NOMO-1 (cell line): ENCODE measurements around the gene UXS1.
A peak's percentile ranks its signal among the peaks of the same experiment; 100 is the strongest.

Experiments
- DNase-seq, 2 experiments: peaks; one replicate each; lab custom pipeline; 2025; ENCODE audit not compliant: unreplicated experiment in 2 of 2; lab: John Stamatoyannopoulos, UW

Gene UXS1

DNA sequence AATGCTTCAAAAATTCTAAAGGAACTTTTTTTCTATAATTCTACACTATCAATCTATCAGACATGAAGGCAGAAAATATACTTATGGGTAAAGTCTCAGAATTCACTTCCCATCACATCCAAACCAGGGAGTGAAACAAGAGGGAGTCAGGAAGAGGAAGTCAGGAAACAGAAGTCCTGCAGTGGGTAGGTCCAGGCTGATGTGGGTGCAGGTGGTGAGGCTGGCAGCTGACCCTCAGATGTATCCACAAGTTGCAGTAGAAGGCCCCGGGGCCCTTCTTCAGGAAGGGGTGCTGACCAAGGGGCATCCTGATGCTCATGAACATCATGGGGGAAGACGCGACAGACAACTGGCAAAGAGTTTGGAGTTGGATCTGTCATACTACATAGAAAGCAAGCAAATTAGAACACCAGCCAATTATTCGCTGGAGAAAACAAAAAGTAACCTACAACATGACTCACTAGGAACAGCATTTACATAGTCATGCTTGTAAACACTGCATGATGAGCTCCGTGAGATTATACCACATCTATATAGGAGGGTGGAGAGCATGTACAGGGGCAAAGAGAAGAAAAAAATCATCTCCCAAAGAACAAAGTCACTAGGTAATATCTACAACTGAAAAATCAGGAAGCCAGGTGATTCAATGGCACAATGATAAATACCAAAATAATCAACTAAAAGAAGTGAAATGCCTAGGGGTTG, 4.2 kb downstream of the UXS1 start:
- no peak for DNase-seq

DNA sequence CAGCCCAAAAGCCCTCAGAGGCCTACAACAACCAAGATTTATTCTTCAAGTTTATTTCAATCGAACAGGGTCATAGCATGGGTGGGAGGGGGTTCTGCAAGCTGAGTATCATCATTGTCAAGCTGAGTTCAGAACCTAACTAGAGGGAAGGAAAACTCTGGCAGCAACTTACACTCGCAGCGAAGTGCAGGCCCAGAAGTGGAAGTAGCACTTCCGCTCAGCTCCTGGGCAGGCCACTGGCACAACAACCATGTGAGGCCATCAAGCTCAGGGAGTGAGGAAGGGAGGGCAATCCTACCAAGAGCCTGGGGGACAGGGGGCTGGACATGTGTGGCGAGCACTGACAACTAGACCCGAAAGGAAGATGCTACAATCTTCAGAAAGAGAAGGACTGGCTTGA, 4.8 kb downstream of the UXS1 start:
- DNase-seq = peak; percentile 55 to 66

DNA sequence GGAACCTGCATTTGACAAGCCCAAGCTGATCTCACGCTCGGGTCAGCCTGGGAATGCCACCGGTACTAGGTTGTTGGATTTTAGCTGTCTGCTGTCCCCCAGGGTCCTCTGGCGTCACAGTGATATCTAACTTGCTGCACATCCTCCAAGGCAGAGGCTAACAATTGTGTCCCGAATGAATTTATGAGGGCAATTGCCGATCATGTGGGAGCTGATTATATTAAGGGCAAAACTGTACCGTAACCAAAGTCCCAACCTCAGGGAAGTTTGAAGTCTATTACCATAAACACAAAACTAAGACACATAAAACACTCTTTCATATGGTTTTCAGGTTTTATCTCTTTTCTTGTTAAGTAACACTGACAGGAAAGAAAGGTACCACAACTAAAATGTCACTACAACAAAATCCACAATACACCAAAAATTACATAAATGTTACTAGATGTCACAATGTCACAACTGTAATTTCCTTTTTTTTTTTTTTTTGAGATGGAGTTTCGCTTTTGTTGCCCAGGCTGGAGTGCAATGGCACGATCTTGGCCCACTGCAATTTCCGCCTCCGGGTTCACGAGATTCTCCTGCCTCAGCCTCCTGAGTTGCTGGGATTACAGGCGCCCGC, 6.7 kb downstream of the UXS1 start:
- peak; percentile 21 to 48 for DNase-seq

DNA sequence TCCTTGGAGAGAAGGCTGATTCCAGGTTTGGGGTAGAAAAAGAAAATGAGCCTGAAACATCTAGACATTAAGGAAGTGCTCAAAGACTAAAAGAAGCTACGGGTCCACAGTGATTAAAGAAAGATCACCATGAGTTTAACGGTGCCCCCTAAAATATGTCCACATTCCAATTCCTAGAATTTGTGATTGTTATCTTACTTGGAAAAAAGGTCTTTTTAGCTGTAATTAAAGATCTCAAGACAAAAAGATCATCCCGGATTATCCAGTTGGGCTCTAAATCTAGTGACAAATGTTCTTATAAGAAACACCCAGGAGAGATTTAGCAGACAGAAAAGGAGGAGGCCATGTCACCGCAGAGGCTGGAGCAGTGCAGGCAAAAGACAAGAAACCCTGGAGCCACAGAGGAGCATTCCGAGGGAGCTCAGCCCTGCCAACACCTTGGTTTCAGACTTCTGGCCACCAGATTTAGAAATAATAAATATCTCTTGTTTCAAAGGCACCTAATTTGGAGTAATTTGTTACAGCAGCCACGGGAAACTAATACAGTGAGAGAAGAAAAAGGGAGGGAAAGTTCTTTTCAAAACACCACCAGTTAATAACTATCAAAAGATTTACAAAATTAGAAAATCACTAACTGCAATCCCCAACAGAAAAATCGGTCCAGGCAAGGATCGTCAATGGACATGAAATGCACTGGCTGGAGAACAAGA, 8.5 kb downstream of the UXS1 start:
- no peak for DNase-seq

DNA sequence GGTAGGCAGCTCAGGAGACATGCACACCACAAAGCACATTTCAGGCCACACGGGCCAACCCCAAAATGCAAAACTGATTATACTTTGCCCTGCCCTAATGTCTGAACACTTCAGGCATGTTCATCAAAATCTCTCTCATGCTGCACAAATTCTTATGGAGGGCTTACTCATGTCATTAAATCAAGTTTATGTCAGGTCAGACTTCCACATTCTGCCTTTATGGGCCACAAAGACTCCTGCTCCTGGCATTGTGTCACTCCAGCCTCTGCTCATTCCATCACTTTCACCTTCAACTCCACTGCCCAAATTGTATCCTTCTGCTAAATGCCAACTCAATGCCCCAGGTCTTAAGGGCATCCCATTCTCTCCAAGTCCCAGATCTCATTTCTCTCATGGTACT, 9.2 kb downstream of the UXS1 start:
- peak in 1 of 2 experiments; percentile 27 for DNase-seq

DNA sequence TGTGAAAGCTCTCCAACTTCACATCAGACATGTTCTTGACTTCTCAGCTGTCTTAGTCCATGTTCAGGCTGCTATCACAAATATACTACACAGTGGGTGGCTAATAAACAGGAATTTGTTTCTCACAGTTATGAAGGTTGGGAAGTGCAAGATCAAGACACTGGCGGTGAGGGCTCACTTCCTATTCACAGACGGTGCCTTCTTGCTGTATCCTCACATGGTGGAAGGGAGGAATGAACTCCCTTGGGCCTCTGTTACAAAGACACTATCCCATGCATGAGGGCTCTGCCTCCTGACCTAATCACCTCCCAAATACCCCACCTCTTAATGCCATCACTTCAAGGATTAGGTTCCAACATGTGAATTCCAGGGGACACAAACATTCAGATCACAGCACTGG, 9.7 kb downstream of the UXS1 start:
- DNase-seq = no peak

DNA sequence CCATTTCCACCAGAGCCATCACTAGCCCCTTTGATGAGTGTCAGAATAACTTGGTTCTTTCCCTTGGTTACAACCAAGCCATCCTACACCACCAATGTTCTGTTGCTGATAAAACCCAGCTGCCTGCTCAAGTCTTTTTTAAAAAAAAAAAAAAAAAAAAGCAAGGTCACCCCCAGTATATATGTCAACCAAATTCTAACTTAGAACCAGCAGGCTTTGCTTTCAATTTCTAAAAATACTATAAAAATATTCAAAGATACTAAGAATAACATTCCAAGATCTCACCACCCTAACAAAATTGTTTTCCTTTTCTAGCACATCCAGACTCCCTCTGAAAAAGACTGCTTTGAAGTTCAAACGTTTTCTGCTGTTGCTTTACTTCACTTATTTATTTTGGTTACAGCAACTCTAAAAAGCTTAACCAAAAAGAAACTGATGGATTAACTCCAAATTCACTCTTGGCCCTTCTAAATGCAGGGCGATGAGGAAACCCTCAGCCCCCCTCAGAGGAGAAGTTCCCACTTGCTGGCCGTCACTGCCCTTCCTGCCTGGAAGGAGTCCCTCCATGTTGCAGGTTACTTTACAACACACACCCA, 10.9 kb downstream of the UXS1 start:
- DNase-seq = no peak

DNA sequence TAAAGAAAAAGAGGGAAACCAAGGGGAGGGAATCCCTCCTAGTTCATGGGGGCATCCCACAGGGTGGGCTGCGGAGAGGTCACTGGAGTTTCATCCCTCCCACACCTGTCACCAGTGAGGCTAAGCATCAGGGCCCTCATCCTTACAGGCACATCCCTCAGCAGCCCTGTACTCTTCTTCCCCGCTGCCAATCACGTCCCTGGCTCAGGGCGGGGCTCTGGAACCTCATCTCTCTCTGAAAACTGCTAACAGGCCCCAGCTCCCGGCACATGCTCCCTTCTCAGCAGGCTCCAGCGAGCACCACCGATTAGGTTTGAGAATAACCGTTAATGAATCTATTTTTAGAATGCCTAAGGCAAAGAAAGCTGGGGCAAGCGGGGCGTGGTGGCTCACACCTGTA, 13.0 kb downstream of the UXS1 start:
- DNase-seq = no peak

DNA sequence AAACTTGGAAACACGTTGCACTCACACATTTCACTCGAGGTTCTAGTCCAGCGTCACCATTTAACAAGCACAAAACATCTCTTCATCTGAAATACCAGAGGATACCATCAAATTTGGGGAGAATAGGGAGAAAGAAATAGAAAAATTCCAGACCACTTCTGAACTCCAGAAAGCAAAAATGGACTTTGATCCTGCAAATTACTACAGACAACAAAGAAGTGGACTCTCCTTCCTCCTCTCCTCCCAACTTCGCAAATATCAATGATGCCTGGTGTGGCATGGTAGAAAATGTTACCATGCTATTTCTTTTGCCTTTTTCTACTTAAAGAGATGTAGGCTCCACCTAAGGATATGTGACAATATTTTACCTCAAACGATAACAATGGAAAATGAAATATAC, 13.5 kb downstream of the UXS1 start:
- DNase-seq = no peak

DNA sequence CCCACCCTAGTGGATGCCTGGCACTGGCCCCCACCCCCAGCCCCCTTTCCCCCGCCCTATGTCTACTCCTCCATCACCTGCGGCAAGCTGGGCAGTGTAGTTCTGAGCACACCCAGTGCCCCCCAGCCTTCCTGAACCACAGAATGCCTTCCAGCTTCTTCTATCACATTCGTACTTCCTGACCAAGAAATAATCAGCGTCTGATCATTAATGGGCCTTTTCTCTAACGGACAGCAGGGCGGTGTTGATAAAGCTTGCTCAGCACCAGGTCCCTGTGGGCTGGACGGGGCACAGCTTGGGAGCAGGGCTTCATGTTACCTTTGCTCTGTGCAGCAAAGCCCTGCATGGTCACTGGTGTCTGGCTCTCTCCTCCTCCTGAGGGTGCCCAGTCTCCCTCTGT, 15.4 kb downstream of the UXS1 start:
- DNase-seq = no peak

DNA sequence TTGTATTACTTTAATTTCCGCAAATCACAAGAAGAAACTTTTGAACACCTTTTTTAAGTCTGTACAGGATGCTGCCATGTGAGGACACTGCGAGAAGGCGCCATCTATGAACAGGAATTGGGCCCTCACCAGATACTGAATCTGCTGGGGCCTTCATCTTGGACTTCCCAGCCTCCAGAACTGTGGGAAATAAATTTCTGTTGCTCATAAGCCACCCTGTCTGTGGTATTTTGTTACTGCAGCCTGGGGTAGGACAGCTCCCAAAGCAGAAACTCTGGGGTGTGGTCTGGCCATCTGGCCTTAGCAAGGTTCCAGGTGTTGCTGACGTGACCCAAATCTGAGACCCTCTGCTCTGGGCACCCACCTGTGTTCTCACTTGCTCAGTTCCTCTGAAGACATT, 16.5 kb downstream of the UXS1 start:
- no peak for DNase-seq

DNA sequence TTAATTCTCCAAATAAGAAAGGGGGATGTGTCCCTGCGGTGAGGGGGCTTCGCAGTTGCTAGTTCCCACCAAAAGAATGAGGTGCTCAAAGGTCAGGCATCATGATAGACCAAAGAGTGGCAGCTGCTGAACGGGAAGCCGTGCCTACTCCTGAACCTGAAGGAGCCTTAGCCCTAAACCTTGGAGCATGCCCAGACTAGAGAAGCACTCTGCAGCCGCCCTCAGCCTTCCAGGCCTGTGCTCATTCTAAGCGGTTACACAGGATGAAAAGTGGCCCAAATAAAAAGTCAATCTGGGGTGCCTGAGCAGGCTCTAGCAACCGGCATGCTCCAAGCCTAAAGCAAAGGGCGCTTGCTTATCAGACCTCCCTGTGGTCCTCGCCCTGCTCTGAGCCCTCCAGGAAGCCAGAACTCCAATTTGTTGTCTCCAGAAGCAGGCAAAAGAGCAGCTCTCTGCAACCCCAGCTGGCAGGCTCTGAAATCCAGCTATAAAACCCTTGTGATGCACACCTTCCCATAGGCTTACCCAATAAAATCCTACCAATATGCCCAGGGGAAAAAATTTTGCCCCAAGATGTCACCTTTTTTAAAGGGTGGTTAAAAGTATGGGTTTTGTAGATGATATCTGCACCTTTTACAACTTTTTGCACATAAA, 17.5 kb downstream of the UXS1 start:
- no peak for DNase-seq

DNA sequence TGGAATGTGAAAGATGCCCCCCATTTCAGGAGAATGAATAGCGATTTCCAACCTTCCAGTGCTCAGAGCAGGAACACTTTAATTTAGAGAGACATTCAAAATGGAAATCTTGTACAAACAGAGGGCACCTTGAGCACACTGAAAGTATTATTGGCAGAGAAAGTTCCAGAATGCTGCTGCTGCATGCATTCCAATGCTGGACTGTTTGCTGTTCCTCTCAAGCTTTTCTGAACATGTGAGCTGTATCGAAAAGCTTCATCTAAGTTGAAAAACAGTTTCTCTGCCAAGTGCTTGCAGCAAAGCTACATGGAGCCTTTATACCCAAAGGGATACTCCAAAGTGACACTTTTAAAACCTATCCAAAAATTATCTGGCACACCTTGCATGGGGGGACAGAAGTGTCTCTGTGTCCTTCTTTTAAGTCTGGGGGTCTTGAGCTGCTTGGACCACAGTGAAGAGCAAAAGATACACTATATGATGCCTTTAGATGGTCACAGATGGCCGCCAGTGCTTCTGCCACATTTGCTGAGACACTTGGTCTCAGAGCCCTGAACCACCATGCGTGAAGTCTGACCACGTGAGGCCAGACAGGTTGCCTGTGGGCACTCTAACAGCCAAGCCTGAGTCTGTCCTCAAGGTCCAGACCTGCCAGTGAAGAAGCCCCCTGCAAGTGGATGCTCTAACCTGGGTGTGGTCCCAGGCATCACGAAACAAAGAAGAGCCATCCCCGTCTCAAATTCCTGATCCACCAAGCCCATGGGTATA, 18.8 kb downstream of the UXS1 start:
- DNase-seq = no peak

DNA sequence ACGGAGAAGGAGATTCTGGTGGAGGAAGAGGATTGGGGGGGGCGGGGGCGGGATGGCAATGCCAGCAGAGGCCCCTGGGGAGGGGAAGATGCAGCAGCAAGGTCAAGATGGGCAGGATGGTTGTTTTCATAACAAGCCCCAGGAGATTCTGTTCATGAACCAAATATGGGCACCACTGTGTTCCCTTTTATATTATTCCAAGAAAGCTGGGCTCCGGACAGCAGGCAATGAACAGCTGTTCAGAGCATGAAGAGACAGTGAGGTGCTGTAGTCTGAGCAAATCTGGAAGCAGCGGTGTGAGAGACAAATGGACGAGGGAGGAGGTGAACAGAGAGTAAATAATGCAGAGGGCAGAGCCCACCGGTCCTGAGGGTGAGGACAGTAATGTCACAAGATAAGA, 20.0 kb downstream of the UXS1 start:
- DNase-seq = no peak

DNA sequence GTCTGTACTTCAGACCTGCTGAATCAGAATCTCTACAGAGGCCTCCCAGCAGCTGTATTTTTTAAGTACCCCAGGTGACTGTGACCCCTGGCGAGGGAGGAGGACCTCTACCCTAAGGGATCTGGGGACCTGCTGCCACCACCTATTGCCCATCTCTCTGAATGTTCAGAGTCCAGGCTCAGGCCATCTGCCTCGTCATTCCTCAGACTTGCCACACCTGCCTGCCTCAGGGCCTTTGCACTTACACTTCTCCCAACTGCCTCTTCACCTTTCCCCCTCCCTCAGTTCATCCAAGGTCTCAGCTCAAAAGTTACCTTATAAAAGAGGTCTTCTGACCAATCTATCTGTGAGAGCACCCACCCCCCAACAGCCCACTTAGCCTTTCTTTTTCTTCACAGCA, 21.5 kb downstream of the UXS1 start:
- no peak for DNase-seq

DNA sequence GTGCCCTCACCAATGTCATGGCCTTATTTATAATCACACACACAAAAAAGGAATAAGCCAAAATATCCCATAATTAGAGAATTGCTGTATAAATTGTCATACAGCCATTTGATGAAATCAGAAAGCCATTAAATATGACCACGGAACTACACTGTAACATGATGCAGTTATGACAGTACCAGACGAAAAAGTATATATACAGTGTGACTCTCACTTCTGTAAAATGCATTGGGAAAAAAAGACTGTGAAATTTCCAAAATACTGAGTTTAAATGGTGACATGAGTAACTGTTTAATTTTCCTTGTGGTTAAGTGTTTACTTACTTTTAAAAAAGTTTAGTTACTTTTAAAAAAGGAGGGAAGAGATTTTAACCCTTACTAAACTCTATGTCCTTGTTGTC, 25.4 kb downstream of the UXS1 start:
- peak in 1 of 2 experiments; percentile 55 for DNase-seq

DNA sequence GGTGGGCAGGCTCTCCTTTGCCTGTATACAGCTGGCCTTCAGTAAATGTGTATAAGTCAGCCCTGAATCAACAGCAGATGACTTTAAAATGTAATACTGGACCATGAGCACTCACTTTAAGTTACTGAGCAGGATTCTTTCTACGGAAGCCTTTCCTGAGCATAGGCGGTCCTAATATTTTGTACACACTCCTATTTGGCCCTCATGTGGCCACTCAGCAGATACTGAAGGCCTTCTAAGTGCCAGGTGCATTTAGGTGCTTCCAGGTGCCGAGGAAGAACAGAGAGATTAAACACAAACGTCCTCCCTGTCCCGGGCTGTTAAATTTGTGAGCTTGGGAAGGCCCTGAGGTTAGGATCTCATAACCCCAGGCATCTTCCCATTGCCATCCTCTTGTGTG, 27.0 kb downstream of the UXS1 start:
- no peak for DNase-seq

DNA sequence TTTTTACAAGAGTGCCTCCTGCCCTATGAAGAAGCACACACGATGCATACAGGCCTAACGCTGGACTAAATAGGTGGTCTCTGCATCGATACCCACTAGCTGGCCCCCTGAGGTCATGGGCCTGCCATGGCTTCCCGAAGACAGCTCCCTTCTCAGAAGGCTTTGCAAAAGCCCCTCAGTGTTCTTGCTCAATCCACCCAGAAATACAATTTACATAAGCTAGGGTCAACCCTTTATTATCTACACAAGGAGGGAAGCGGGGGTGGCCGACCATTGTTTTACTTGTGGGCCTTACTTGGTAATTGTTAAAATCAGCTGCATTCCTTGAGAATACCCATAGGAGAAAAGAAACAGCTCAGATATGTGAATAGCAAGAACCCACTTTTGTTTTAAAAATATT, 28.5 kb downstream of the UXS1 start:
- no peak for DNase-seq

DNA sequence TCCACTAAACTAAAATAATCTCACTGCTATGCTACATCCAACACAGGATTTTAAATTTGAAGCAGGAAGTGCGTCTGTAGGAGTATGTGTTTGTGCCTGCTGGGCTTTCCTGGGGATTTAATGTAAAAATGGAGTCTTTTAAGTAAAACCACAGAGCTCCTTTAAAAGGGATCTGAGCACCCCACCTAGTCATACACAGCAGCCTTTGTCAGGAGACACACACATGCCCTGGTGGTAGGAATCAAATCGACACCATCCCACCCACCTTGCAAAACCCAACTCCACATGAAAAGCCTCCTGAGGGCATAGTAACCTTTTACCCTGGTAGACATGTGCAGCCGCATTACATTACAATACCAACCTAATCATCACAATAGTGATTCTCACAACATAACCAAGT, 29.1 kb downstream of the UXS1 start:
- no peak for DNase-seq

DNA sequence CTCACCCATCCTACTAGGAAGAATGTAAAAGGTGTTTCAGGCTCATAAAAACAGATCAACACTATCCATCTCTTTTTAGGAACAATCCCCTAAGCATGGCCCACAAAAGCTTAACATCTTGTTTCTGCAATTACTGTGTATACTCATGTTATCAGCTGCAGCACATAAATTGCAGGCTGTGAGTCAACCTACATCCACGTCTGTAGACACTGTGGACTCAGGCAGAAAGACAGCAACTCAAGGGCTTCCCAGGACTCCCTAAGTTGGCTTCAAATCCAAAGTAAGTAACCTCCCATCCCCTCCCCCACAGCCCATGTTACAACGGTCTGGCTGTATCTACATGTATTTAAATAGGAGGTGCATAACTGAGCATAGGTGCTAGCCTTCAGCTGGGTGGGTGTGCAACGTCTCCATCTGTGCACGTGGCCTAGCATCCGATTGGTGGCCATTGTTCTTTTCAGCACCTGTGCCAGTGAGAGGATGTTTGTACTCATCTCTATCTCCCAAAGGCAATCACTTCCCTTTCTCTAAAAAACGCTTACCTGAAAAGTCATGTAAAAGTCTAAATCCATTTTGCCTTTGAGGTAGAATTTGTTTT, 30.1 kb downstream of the UXS1 start:
- DNase-seq = no peak
